ENCODE measurements around the gene LGALS4.
"Not testable (repeated sequence)": the region's sequence is repeated elsewhere in the genome, so short reads cannot be mapped to it uniquely, and the experiment has no call there.

The LGALS4 gene

DNA sequence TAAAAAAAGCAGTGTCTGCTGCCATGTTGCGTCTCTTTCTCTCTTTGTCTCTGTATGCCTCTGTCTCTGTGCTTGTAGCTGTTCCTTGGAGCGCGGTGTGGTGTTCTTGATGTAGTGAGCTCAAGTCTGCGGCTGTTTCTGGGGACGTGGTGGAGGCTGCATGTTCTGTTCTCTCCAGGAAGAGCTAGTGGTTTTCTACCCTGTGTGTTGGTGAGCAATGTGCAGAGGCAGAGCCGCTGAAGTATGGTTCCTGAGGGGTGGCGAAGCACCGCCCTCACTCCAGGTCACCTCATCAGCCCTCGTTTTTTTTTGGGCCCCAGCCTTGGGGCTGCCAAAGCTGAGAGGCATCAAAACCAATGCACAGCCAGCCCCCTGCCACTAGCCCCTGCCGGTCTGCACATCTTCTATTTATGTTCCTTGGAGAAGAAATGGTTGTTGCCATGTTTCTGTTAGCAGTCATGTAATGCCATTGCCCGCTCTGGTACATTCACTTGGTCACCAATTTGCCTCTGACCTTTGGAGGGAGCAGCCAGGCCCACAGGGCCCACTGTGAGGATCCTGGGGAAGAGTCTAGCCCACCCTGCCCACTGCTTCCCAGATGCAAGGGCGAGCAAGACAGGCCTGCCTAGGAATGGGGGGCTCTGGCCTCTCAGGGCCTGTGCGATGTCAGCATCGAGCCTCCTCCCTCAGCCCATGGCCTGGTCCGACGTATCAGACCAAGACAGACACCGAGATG, 29.9 kb upstream of the LGALS4 start:
- DNase-seq (ENCODE audit: low spot score), result no peak

DNA sequence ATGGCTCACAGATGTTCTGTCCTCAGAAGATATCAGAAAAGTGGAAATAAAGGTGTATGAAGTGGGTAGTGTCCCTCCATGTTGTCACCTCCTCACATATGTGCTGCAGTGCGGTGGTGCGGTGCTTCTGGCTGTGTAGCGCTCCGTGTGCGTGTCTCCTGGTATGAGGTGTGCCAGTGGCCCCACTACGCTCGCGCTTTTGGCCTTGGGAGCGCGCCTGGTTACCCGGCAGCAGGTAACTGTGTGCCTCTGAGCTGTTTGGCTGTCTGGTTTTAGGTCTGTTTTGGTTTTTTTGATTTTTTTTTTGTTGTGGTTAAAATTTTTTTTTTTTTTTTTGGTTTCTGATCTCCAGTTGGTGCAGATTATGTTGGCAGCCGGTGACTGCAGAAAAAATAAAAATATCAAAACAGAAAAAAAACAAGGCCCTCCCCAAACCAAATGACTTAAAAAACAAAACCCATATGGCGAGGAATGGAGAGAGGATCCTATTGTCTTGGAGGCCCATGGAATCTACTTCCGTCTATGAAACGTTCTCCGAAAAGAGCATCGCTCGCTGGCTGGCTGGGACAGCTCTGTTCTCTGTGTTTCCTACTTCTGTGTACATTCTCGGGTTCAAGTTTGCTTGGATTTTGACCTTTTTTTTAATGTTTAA, 29.2 kb upstream of the LGALS4 start:
- DNase-seq (ENCODE audit: low spot score), result no peak

DNA sequence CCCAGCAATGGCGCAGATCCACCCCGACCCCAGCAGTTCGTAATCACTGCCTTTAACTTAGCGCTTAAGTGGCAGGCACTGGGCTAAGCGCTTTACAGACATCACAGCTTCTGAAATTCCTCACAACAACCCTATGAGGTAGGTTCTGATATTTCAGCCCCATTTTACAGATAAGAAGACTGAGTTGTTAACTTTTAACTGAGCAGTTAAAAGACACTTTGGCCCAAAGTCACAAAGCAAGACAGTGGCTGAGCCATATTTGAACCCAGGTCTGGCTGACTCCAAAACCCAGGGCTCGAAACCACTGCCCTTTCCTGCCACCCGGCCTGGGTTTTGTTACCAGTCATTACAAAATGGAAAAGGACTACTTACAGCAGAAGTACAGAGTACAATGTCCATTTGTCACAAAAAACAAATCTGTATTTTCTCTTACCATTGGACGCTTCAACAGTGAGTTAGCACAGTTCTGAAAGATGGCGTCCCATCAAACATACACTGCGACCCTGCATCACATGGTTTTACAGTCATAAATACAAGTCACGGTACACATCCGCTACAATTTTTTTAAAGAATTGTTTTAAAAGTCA, 28.5 kb upstream of the LGALS4 start:
- DNase-seq (ENCODE audit: low spot score), result no peak

DNA sequence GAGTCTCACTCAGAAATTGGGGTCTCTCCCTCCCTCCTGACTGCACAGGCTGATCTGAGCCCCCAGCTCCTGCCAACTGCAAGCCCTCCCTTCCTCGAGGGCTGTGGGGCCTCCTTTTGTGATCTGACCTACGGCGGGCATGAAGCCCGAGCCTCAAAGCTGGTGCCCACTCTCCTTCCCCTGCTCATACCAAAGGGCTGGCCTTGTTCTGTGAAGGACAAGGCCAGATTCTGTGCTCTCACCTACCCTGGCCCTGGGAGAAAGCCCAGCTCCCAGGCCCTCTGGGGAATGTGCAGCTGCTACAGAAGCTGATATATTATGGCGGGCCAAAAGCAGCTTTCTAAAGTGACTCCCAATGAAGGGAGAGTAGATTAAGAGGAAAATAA, 27.8 kb upstream of the LGALS4 start:
- DNase-seq (ENCODE audit: low spot score), result no peak

DNA sequence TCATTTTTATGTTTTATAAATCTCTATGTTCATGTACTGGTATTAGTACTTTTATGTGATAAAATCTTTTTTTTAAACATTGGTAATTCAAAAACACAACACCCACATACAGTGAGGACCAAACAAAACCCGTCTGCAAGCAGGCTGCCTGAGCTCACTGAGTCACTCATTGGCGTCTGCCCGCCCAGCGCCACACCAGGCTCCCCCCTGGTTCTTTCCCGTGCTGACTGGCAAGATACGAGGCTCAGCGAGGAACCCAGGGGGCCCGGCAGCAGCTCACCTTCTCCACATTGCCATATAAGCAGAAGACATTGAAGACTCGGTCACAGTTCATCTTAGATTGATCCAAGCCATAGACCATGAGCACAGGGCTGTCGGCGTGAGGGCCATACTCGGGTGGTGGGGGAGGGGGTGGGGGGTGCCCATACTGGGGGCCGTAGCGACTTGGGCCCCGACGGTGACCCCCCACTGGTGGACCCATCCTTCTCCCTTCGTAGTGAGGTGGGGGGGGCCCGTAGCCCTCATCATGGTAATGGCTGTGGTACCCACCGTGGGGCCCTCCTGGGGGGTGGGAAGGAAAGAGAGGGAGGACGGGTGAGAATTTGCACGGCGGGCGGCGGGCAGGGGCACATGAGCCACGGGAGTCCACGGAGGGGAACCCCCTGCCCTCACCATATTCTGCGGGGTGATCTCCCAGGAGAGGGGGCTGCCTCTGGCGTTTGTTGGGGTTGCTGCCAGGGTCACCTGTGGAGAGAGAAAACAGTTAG, 27.3 kb upstream of the LGALS4 start:
- DNase-seq (ENCODE audit: low spot score), result no peak

DNA sequence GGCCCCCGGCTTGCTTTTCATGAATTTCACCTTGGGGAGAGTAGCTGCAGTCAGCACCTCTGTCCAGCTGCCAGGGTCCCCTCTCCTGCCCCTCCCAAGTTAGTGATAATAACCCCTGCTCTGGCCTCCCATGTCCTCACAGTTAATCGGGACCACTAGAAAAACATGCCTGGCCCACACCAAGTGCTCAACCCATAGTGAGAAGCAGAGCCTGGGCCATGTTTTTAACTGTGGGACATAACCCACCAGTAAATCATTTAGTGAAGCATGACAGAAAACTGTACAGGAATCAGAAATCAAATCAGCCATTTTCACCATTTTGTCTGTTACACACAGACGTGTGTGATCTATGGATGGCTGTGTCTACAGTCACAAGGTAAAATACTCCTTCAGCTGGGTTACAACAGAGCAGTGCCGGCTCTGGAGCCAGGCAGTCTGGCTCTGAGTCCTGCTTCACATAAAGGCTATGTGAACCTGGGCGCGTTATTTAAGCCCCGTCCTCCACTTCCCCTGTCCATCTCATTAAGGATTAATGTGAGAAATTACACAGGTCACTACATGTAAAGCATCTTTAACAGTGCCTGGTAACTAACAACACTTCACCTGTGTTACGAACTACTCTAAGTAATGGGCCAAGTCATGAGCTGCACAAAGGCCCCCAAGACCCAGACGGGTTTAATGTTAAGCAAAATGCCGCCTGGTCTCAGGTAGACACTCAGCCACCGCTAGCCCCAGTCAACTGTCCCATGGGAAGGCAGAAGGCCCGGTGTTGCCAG, 26.4 kb upstream of the LGALS4 start:
- no peak for DNase-seq (ENCODE audit: low spot score)

DNA sequence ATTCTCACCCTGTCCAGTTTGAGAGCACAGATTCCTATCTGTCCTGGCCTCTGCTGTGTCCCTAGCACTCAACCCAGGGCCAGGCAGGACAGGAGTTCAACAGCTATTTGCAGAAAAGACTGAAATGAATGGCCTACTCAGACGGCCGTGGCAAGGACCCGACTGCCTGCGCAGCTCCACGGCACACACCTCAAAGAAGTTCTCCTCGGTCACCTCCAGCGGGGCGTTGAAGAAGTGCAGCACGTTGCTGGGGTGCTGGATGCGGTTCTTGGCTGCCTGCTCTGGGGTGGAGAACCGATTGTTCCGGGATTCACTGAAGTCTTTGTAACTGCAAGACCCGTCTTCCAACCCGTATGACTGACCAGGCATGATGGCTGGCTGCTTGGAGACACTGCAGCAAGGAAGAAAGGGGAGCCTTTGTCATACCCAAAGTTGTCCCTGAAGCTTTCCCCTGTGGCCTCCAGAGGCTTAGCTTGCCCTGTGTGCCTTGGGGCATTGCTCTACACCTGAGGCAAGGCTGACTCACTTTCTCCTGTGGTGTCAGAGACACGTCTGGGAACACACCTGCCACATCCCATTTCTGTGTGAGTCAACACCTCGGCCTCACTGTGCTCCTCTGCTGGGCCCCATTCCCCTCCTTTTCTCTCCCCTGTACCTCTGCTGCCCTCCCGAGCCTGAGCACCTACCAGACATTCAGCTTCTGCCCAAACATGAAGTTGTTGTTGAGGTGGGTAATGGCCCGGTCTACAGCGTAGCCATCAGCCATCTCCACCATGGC, 25.7 kb upstream of the LGALS4 start:
- no peak for DNase-seq (ENCODE audit: low spot score)

DNA sequence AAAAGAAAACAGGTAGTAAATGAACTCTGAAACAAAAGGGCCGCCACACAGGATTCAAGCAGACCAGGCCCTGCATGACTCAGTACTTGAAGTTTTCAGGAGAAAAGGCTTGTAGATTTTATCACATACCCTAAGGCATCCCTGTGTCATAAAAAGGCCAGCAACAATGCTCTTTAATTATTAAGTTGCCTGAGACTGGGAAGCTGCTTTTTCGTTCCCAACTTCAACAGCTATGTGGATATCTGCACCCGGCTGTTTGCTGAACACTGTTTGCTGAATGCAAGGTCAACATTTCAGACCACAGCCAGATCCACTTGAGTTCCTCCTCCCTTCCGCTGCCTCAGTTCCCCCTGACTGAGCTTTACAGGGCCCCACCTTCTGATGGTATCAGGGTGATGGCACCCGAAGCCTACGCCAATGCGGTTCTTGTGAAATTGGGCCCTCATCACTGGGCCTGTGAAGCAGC, 24.9 kb upstream of the LGALS4 start:
- DNase-seq (ENCODE audit: low spot score), result no peak

DNA sequence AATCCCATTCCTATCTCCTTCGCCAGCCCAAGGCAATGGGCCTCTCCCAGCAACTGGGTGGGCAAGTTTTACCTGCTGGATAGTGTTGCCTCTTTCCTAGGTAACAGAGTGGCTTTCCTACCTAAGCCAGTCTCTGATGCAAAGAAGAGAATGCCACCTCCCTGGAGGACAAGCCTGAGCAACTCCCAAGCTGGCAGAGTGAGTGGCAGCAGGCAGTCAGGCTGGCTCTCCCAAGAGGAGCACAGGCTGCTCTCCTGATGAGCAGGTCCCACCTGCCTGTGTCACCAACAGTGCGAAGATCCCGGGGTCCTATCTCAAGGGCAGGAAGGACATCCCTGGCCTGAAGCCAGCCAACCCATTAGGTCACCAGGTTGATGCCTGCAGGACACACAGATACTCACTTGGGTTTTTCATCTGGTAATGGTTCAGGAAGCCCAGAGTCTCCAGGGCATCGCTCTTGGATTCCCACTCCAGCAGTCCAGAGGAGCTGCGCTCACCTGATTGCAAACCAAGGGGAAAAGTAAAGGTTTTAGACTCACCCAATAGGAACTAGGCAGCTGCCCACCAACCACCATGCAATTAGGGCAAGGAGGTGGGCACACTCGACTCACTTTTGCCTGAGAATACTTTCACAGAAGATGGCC, 24.4 kb upstream of the LGALS4 start:
- no peak for DNase-seq (ENCODE audit: low spot score)

DNA sequence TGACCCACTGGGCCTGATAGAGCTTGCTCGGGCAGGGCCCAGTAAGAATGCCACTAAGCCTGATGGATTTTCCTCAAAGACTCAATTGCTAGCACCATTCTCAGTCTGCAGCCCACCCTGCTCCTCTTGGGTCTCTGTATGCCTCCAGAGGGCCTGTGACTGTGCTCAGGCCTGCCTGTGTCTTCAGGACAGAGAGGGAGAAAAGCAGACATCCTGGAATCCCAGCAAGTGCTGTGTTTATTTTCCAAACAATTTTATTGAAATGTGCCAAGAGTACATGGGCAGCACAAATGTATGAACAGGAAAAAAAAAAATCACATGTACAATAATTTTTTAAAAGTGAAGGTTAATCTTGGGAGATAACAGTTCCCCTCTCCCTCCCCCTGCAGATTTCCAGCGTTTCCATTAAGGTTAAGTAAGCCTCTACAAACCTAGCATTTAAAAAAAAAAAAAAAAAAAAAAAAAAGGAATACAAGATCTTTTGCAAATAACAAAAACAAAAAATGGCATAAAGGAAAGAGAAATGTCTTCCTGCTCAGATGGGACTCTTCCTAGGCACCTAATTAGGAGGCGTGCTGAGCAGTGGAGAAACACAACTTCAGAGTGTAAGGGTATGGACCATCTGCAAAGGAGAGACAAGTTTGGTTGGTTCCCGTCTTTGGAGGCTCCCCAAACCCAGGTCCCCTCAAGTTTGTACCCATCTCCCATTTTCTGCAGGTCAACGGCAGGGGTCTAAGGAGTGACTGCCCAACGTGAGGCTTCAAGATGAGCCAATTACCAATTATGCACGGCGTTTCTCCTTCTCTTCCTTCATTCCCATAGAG, 23.6 kb upstream of the LGALS4 start:
- DNase-seq (ENCODE audit: low spot score), result no peak

DNA sequence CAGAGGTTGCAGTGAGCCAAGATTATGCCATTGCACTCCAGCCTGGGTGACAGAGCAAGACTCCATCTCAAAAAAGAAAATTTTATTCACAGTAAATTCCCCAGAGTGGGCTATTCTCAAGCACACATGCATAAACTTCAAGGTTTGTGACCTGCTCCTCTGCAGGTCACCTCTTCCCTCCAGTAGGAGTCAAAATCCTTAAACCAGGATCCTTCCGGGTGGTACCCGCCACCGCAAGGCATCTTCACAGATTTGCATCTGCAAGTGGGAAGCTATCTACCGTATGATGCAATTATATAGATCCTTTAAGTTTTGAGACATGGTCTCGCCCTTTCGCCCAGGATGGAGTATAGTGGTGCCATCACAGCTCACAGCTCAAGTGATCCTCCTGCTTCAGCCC, 21.8 kb upstream of the LGALS4 start:
- no peak for DNase-seq (ENCODE audit: low spot score)

DNA sequence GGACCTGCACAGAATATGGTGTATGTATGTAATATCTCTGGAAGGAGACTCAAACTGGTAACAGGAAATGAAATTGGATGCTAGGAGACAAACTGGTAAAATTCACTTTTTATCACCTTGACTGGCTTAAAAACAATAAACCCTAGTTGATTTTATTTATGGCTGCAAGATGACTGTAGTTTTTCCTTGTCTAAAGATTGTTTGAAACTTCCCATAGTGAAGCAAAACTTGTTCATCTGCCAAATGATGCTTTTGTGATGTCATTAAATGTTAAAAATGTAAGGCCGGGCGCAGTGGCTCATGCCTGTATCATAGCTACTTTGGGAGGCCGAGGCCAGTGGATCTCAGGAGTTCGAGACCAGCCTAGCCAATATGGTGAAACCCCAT, 21.4 kb upstream of the LGALS4 start:
- no peak for DNase-seq (ENCODE audit: low spot score)

DNA sequence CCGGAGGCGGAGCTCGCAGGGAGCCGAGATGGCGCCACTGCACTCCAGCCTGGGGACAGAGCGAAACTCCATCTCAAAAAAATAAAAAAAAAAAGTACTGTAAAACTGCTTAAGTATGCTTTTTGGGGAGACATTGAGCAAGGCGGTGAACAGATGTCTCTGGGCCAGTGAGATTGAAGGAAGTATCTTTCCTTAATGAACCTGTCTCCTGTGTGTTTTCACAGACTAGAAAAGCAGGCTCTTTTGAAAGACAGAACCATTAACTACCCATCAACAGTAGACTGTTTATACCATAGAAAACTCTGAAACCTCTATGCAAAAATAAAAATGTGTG, 20.3 kb upstream of the LGALS4 start:
- no peak for DNase-seq (ENCODE audit: low spot score)

DNA sequence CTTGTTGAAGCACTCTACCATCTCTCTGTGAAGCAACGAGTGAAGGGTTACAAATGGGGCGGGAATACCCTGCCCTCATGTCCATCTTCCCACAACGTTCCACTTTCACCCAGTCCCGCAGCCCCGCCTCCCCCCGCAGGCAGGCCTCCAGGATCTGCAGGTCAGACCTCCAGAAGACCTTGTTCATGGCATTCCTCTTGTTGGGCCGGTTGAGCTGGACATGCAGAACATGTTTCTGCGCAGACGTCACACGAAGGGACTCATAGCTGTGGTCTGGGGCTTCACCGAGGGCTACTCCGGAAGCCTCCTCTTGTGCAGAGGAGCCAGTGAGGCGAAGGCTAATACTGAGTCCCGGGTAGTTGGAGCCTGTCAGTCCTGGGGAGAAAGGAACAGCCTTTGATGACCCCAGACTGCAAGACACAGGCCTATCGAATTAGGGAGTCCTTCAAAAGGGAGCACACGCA, 18.4 kb upstream of the LGALS4 start:
- DNase-seq (ENCODE audit: low spot score), result peak; percentile 90

DNA sequence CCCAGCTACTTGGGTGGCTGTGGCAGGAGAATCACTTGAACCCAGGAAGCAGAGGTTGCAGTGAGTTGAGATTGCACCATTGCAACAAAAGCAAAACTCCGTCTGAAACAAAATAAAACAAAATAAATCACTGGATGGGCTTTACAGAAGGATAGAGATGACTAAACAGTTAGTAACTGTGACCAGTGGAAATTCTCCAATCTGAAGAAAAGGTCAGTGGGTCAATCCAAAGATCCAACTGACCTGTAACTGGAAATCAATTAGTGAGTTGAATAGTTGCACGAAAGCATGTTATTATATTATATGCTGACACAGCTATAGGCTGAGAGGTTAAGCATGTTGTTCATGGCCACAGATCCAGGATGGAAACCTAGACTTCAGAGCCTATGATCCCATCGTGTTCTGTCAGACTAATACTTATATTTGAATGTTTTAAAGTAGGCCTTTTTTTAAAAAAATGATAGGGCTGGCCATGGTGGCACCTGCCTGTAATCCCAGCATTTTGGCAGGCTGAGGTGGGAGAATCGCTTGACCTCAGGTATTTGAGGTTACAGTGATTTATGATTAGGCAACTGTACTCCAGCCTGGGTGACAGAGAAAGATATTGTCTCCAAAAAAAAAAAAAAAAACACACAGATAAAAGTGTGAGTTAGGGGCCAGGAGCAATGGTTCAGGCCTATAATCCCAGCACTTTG, 17.4 kb upstream of the LGALS4 start:
- no peak for DNase-seq (ENCODE audit: low spot score)

DNA sequence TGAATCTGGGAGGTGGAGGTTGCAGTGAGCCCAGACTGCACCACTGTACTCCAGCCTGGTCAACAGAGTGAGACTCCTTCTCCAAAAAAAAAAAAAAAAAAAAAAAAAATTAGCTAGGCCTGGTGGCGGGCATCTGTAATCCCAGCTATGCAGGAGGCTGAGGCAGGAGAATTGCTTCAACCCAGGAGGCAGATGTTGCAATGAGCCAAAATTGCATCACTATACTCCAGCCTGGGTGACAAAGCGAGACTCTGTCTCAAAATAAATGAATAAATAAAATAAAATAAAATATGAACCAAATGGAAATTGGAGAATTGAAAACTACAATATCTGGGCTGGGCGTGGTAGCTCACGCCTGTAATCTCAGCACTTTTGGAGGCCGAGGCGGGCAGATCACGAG, 16.5 kb upstream of the LGALS4 start:
- DNase-seq (ENCODE audit: low spot score), result not testable (repeated sequence)

DNA sequence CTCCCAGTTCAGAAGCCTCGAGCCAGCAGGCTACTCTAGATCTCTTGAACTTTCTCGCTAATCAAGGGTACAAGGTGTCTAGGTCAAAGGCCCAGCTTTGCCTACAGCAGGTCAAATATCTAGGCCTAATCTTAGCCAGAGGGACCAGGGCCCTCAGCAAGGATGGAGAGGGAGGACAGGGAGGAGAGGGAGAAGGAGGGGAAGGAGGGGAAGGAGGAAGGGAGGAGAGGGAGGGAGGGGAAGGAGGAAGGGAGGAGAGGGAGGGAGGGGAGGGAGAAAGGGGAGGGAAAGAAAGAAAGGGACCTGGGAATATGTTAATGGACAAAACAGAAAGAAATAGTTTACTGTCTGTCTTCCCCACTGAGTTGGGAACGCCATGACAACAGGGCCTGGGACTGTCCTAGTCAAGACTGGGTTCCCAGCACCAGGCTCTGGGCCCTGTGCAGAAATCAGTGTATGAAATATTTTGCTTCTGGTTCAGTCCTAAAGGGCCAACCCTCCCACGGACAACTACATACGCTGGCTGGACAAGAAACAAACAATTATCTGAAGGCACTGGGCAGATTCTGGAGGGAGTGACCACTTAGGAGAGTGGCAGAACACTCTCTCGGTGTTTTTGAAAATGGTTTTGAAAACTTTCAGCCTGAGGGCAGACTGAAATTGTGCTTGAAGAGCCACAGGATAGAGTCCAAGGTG, 14.3 kb upstream of the LGALS4 start:
- DNase-seq (ENCODE audit: low spot score), result no peak

DNA sequence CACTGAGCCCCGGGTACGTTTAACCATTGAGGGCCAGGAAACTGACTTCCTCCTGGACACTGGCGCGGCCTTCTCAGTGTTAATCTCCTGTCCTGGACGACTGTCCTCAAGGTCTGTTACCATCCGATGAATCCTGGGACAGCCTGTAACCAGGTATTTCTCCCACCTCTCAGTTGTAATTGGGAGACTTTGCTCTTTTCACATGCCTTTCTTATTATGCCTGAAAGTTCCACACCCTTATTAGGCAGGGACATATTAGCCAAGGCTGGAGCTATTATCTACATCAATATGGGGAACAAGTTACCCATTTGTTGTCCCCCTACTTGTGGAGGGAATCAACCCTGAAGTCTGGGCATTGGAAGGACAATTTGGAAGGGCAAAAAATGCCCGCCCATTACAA, 13.2 kb upstream of the LGALS4 start:
- DNase-seq (ENCODE audit: low spot score), result not testable (repeated sequence)

All from RKO (cell line).